Ascending aorta (tissue), 2 donors: ENCODE measurements around the gene LAMC1. TPM values are rescaled to one million over a fixed set of nuclear protein-coding genes. Genes with fewer than 3 reads are reported as not detected.

ENCODE experiments used
- DNase-seq, 2 donors: peaks; one replicate each; pipeline ENCODE4 v3.0.0-alpha.2; 2019; ENCODE audit warnings: low spot score in 2 of 2
- H3K27ac ChIP-seq, 2 donors: fragments of 200-600 bp; sonication (generic); one replicate each; pipeline ENCODE4 v1.5.1; 2016 to 2017; ENCODE audit warnings: mild to moderate bottlenecking in 1 of 2
- H3K27me3 ChIP-seq: fragments of 200-600 bp; sonication (generic); one replicate; pipeline ENCODE4 v1.5.1; 2017
- H3K36me3 ChIP-seq, 2 donors: fragments of 200-600 bp; sonication (generic); one replicate each; pipeline ENCODE4 v1.5.1; 2016
- H3K4me1 ChIP-seq, 2 donors: fragments of 200-600 bp; sonication (generic); one replicate each; pipeline ENCODE4 v1.5.1; 2016 to 2017; ENCODE audit warnings: mild to moderate bottlenecking in 1 of 2
- H3K4me3 ChIP-seq, 2 donors: fragments of 200-600 bp; sonication (generic); one replicate each; pipeline ENCODE4 v1.5.1; 2016 to 2017; ENCODE audit warnings: mild to moderate bottlenecking in 1 of 2
- H3K9me3 ChIP-seq, 2 donors: fragments of 200-600 bp; sonication (generic); one replicate each; pipeline ENCODE4 v1.5.1; 2016
- CTCF ChIP-seq, 3 experiments: fragments of 200-600 bp in 2 of 3; fragments of 450-650 bp in 1 of 3; sonication (generic) in 2 of 3; IDR thresholded peaks; one replicate each; pipeline ENCODE4 v1.5.1; 2016 to 2019; ENCODE audit warnings: antibody characterized with exemption in 3 of 3, mild to moderate bottlenecking in 1 of 3, moderate library complexity in 1 of 3
- intact Hi-C: fragments of 100-400 bp; cut with DNase I; formaldehyde crosslinking; loops from one replicate; pipeline ENCODE4 v1.15.1; 2023
- total RNA-seq: library from RNA; depleted of rRNA; stranded (reverse); fragments of >200 nt; gene quantifications from one replicate; pipeline ENCODE4 v1.1.0, GENCODE V29; 2016

Gene LAMC1
- total RNA-seq, 1 donor from 2014 or later, result 166 TPM

GRCh38 chr1:183194527-183195141 lies 171.4 kb downstream of the LAMC1 start:
- no peak overlapping the region for H3K27ac ChIP-seq
- H3K4me1 ChIP-seq, result no peaks in the 10 kb centered on the region
- intact Hi-C loops, result no loop called here

GRCh38 chr1:183195142-183195574 lies 171.9 kb downstream of the LAMC1 start:
- no peaks in the 10 kb centered on the region for H3K4me1 ChIP-seq
- H3K9me3 ChIP-seq, result no peaks in the 10 kb centered on the region
- TF ChIP-seq CTCF (IDR thresholded peaks at IDR 0.05), result no peak
- no peaks in the 10 kb centered on the region for H3K27me3 ChIP-seq
- H3K27ac ChIP-seq, result no peak overlapping the region
- no peak overlapping the region for H3K4me3 ChIP-seq
- no peak for DNase-seq
- intact Hi-C loops, result no loop called here
- no peaks in the 10 kb centered on the region for H3K36me3 ChIP-seq

More at GRCh38 chr1:183194527-183195141, 171.4 kb downstream of the LAMC1 start:
- H3K36me3 ChIP-seq, result no peaks in the 10 kb centered on the region
- H3K27me3 ChIP-seq, result no peaks in the 10 kb centered on the region
- DNase-seq, result no peak
- H3K9me3 ChIP-seq, result no peaks in the 10 kb centered on the region
- no peak overlapping the region for H3K4me3 ChIP-seq
- TF ChIP-seq CTCF (IDR thresholded peaks at IDR 0.05), result no peak

Other genes with a start within 250 kb of the LAMC1 start
- gene NPL, start 233.6 kb upstream of the LAMC1 start, total RNA-seq, result 2.1 TPM
- gene DHX9, start 184.1 kb upstream of the LAMC1 start, total RNA-seq, result 52.8 TPM
- gene SHCBP1L, start 70.3 kb upstream of the LAMC1 start, total RNA-seq, result not detected
- gene LAMC2, start 162.8 kb downstream of the LAMC1 start, total RNA-seq, result 1.1 TPM